H1 (cell line): ENCODE measurements around the gene ITSN1. TPM values are rescaled to one million over a fixed set of nuclear protein-coding genes. Genes with fewer than 3 reads are reported as not detected.

Experiments
- CTCF ChIA-PET: fragments of 300-600 bp; sonication (Branson Sonifier 250); formaldehyde crosslinking; loops from one replicate; lab custom pipeline; 2021; ENCODE audit not compliant: partially characterized antibody; lab: Charles Lee
- POLR2A ChIA-PET: fragments of 300-600 bp; sonication (Branson Sonifier 250); formaldehyde crosslinking; loops from one replicate; lab custom pipeline; 2021; ENCODE audit warnings: inconsistent platforms; ENCODE audit not compliant: partially characterized antibody; lab: Charles Lee
- DNase-seq, 2 experiments: peaks; one replicate each; pipeline versions ENCODE4 v3.0.0 to v3.0.0-alpha.2; 2010 to 2022; ENCODE audit warnings: low spot score in 2 of 2, low read depth in 1 of 2, mixed read lengths in 1 of 2
- FAIRE-seq: peaks from 2 replicates; lab custom pipeline; 2011; peaks lifted over from hg19 to GRCh38; lab: Jason Lieb, UNC
- H2AFZ ChIP-seq: 2 replicates; pipeline ENCODE4 v1.8.1; 2012; ENCODE audit warnings: low read length, inconsistent platforms
- H2AK5ac ChIP-seq: 2 replicates; pipeline ENCODE4 v1.6.1; 2013; ENCODE audit warnings: low read depth, low read length
- H2BK120ac ChIP-seq: replicated peaks from 2 replicates; pipeline ENCODE3; 2013; ENCODE audit warnings: low read depth, low read length, inconsistent platforms
- H2BK12ac ChIP-seq: 2 replicates; pipeline ENCODE4 v1.6.1; 2013; ENCODE audit warnings: low read depth, low read length
- H2BK15ac ChIP-seq: 2 replicates; pipeline ENCODE4 v1.6.1; 2013; ENCODE audit warnings: low read length
- H2BK20ac ChIP-seq: 2 replicates; pipeline ENCODE4 v1.6.1; 2013; ENCODE audit warnings: low read length
- H2BK5ac ChIP-seq: 2 replicates; pipeline ENCODE4 v1.6.1; 2013; ENCODE audit warnings: low read depth, low read length
- H3K14ac ChIP-seq: 2 replicates; pipeline ENCODE4 v1.6.1; 2013; ENCODE audit warnings: inconsistent platforms; ENCODE audit not compliant: insufficient read length
- H3K18ac ChIP-seq: 2 replicates; pipeline ENCODE4 v1.6.1; 2013; ENCODE audit warnings: low read length; ENCODE audit errors: extremely low read depth
- H3K23ac ChIP-seq: 2 replicates; pipeline ENCODE4 v1.6.1; 2013; ENCODE audit warnings: inconsistent platforms; ENCODE audit not compliant: insufficient read length
- H3K23me2 ChIP-seq: 2 replicates; pipeline ENCODE4 v1.6.1; 2013; ENCODE audit warnings: low read depth, low read length
- H3K27ac ChIP-seq: 2 replicates; pipeline ENCODE4 v1.6.1; 2011; ENCODE audit warnings: low read depth, low read length, inconsistent platforms
- H3K27me3 ChIP-seq, 4 experiments: replicated peaks in 1 of 4; 1 replicate in 1 of 4; 2 replicates in 3 of 4; pipeline versions ENCODE4 v1.6.1 to v1.8.1; 2011 to 2013; ENCODE audit warnings: low read length in 3 of 4, mild to moderate bottlenecking in 3 of 4, inconsistent platforms in 2 of 4, mixed read lengths in 2 of 4, moderate library complexity in 1 of 4; ENCODE audit not compliant: control insufficient read depth in 3 of 4, insufficient read depth in 3 of 4; ENCODE audit errors: extremely low read depth in 1 of 4
- H3K36me3 ChIP-seq, 4 experiments: 2 replicates each; pipeline versions ENCODE4 v1.6.1 to v1.8.1; 2011 to 2013; ENCODE audit warnings: mild to moderate bottlenecking in 4 of 4, low read length in 3 of 4, moderate library complexity in 2 of 4, control low read depth in 1 of 4, inconsistent platforms in 1 of 4; ENCODE audit not compliant: insufficient read depth in 4 of 4, control insufficient read depth in 2 of 4
- H3K4ac ChIP-seq: replicated peaks from 2 replicates; pipeline ENCODE3; 2013; ENCODE audit warnings: low read length, low read depth, mixed read lengths, inconsistent platforms; ENCODE audit not compliant: insufficient read length
- H3K4me1 ChIP-seq, 4 experiments: replicated peaks in 1 of 4; 1 replicate in 1 of 4; 2 replicates in 3 of 4; pipeline versions ENCODE4 v1.6.1 to v1.8.1; 2011 to 2013; ENCODE audit warnings: low read length in 3 of 4, inconsistent platforms in 2 of 4, mixed read lengths in 1 of 4; ENCODE audit not compliant: insufficient read depth in 4 of 4, control insufficient read depth in 3 of 4
- H3K4me2 ChIP-seq, 2 experiments: 2 replicates each; pipeline versions ENCODE4 v1.6.1 to v1.8.1; 2011 to 2013; ENCODE audit warnings: low read depth in 2 of 2, low read length in 2 of 2, control low read depth in 1 of 2, inconsistent platforms in 1 of 2, mild to moderate bottlenecking in 1 of 2; ENCODE audit not compliant: insufficient read depth in 1 of 2
- H3K4me3 ChIP-seq, 4 experiments: fragments of 200-600, 300-600 bp in 1 of 4; sonication (generic), shearing (Covaris generic), sonication (Bioruptor Twin) in 1 of 4; 2 replicates each; pipeline versions ENCODE4 v1.5.1 to v1.8.1; 2011 to 2016; ENCODE audit warnings: low read length in 4 of 4, low read depth in 3 of 4, control low read depth in 2 of 4, inconsistent platforms in 2 of 4, mild to moderate bottlenecking in 2 of 4, mixed read lengths in 1 of 4, moderate library complexity in 1 of 4; ENCODE audit not compliant: insufficient read depth in 2 of 4; ENCODE audit errors: extremely low read depth in 1 of 4
- H3K56ac ChIP-seq: replicated peaks from 2 replicates; pipeline ENCODE3; 2013; ENCODE audit warnings: low read depth, mild to moderate bottlenecking, mixed read lengths, low read length, inconsistent platforms; ENCODE audit not compliant: insufficient read length
- H3K79me1 ChIP-seq: 2 replicates; pipeline ENCODE4 v1.6.1; 2013; ENCODE audit warnings: low read depth, low read length, control low read depth
- H3K79me2 ChIP-seq, 2 experiments: 2 replicates each; pipeline versions ENCODE4 v1.6.1 to v1.8.1; 2012 to 2013; ENCODE audit warnings: low read length in 2 of 2, mild to moderate bottlenecking in 2 of 2, inconsistent platforms in 1 of 2; ENCODE audit not compliant: insufficient read depth in 2 of 2, control insufficient read depth in 1 of 2
- H3K9ac ChIP-seq, 4 experiments: replicated peaks in 1 of 4; 1 replicate in 1 of 4; 2 replicates in 3 of 4; pipeline versions ENCODE4 v1.6.1 to v1.8.1; 2011 to 2013; ENCODE audit warnings: low read depth in 3 of 4, low read length in 3 of 4, control low read depth in 2 of 4, mild to moderate bottlenecking in 2 of 4, moderate library complexity in 2 of 4, inconsistent platforms in 1 of 4; ENCODE audit errors: extremely low read depth in 1 of 4
- H3K9me3 ChIP-seq, 2 experiments: 2 replicates each; pipeline versions ENCODE4 v1.6.1 to v1.8.1; 2012 to 2013; ENCODE audit warnings: mild to moderate bottlenecking in 2 of 2, moderate library complexity in 2 of 2, control low read depth in 1 of 2, inconsistent platforms in 1 of 2, low read depth in 1 of 2, low read length in 1 of 2, mixed read lengths in 1 of 2; ENCODE audit not compliant: insufficient read depth in 2 of 2
- H4K20me1 ChIP-seq, 2 experiments: replicated peaks in 1 of 2; 2 replicates each; pipeline versions ENCODE3 to v1.8.1; 2011 to 2013; ENCODE audit warnings: inconsistent platforms in 2 of 2, low read length in 2 of 2, mild to moderate bottlenecking in 1 of 2; ENCODE audit not compliant: insufficient read depth in 2 of 2, control insufficient read depth in 1 of 2
- H4K5ac ChIP-seq: 2 replicates; pipeline ENCODE4 v1.6.1; 2013; ENCODE audit warnings: low read length, low read depth, mixed read lengths, inconsistent platforms; ENCODE audit not compliant: insufficient read length
- H4K8ac ChIP-seq: 2 replicates; pipeline ENCODE4 v1.8.0; 2013; ENCODE audit warnings: mild to moderate bottlenecking, moderate library complexity, low read length, inconsistent platforms; ENCODE audit not compliant: insufficient read depth; ENCODE audit errors: extremely low read depth
- H4K91ac ChIP-seq: replicated peaks from 2 replicates; pipeline ENCODE3; 2013; ENCODE audit warnings: low read length, mixed read lengths, inconsistent platforms; ENCODE audit not compliant: insufficient read length
- BRCA1 ChIP-seq: IDR thresholded peaks from 2 replicates; pipeline ENCODE4 v1.6.1; 2012; ENCODE audit warnings: low read depth, low read length, improper control_type of control experiment
- JUND ChIP-seq: IDR thresholded peaks from 2 replicates; pipeline ENCODE4 v1.6.1; 2011; ENCODE audit warnings: mild to moderate bottlenecking, improper control_type of control experiment, low read length
- MAFK ChIP-seq: IDR thresholded peaks from 2 replicates; pipeline ENCODE4 v1.6.1; 2012; ENCODE audit warnings: low read depth, mild to moderate bottlenecking, improper control_type of control experiment, low read length
- MAX ChIP-seq: IDR thresholded peaks from 2 replicates; pipeline ENCODE4 v1.6.1; 2012; ENCODE audit warnings: inconsistent platforms
- SP4 ChIP-seq: IDR thresholded peaks from 2 replicates; pipeline ENCODE4 v1.6.1; 2012; ENCODE audit warnings: low read length, inconsistent platforms
- TAF7 ChIP-seq: optimal IDR thresholded peaks from 2 replicates; pipeline ENCODE3; 2011; ENCODE audit warnings: low read depth, mild to moderate bottlenecking, inconsistent platforms, low read length, moderate library complexity, borderline replicate concordance
- USF2 ChIP-seq: IDR thresholded peaks from 2 replicates; pipeline ENCODE4 v1.6.1; 2011; ENCODE audit warnings: low read length, improper control_type of control experiment
- WGBS, 2 experiments: shearing (Covaris generic) in 1 of 2; methylation state at CpG; one replicate each; pipeline versions ENCODE4 v1.1.6 to v1.1.7; 2013 to 2015; ENCODE audit warnings: low lambda C conversion rate in 2 of 2, mixed read lengths in 2 of 2, inconsistent platforms in 1 of 2, low coverage in 1 of 2, missing lambda C conversion rate in 1 of 2; ENCODE audit not compliant: insufficient replicate concordance in 2 of 2, insufficient coverage in 1 of 2, insufficient read length in 1 of 2; ENCODE audit errors: extremely low coverage in 1 of 2, missing lambda C conversion rate in 1 of 2; 5-methylcytosine and 5-hydroxymethylcytosine counted together
- polyA plus RNA-seq, 7 experiments: library from polyadenylated mRNA; depleted of rRNA in 3 of 7; stranded (reverse) in 5 of 7; unstranded in 2 of 7; fragments of >200 nt in 5 of 7; fragments of 200-250 nt in 2 of 7; gene quantifications; 1 replicate in 5 of 7; 2 replicates in 1 of 7; 4 replicates in 1 of 7; pipeline versions ENCODE4 v1.2.1 to v1.2.3, GENCODE V29; 2011 to 2013; ENCODE audit warnings: missing spikeins in 2 of 7, mixed read lengths in 2 of 7
- total RNA-seq: library from RNA; stranded (reverse); fragmentation: NEBNext Ultra II Directional; extraction: Animal tissue kit (Norgen Biotek cat#: 25700); gene quantifications from 2 replicates; pipeline ENCODE4 v1.2.1, GENCODE V29; 2021

The ITSN1 gene
- total and polyA plus RNA-seq, 2 of the 8 experiments (the other 6 are each of a cell fraction or from before 2014, with no cell fraction given): 60.8 to 78.1 TPM

GRCh38 chr21:33937146-33937545 lies 294.8 kb downstream of the ITSN1 start:
- Histone ChIP-seq H2BK15ac (no peak overlapping the region), H3K9ac (no peak overlapping the region), H3K27me3 (no peaks in the 10 kb centered on the region; a peak in 1 of 7 replicates), H2BK12ac (no peak overlapping the region), H3K4me3 (no peak overlapping the region), H4K91ac (no peak overlapping the region), H3K27ac (no peak overlapping the region), H2BK120ac (no peak overlapping the region), H2AFZ (no peak overlapping the region), H3K36me3 (peaks cover 0 to 10% (median 0%) of the 10 kb centered on the region in 4 experiments; a peak in 1 of 8 replicates), H3K9me3 (no peaks in the 10 kb centered on the region), H3K14ac (no peak overlapping the region), H3K4me1 (peaks cover 1 to 9% (median 2%) of the 10 kb centered on the region in 4 experiments; a peak in 3 of 7 replicates), H3K23me2 (peaks cover under 1% of the 10 kb centered on the region; the same call in 1 of the 2 replicates), H3K56ac (no peak overlapping the region), H3K79me1 (peaks cover 7% of the 10 kb centered on the region; the same call in 1 of the 2 replicates), H4K5ac (no peak overlapping the region), H4K20me1 (no peaks in the 10 kb centered on the region), H2BK5ac (no peak overlapping the region), H3K23ac (no peak overlapping the region), H2BK20ac (no peak overlapping the region), H4K8ac (no peak overlapping the region), H3K4ac (no peak overlapping the region), H3K18ac (no peak overlapping the region), H3K79me2 (peaks cover 0 to 15% of the 10 kb centered on the region in 2 experiments; a peak in 2 of 4 replicates), H2AK5ac (no peak overlapping the region), H3K4me2 (no peak overlapping the region)
- ChIA-PET CTCF (interaction anchor here (1.3 to 2.1 kb wide), 3 partner anchors 13 to 411 kb away, joined by 3 to 6 read pairs (median 4); no protein-coding TSS in a partner anchor), POLR2A (interaction anchor here (1.2 to 2.8 kb wide), 2 partner anchors 11 to 40 kb away, joined by 3 to 12 read pairs; no protein-coding TSS in a partner anchor)
- no peak for DNase-seq
- WGBS, 2 experiments: 85% methylated on average over 4 of the region's 4 CpGs; no CpG with 5 or more reads in 1 of the 2 experiments
- FAIRE-seq: no peak
- no peak for TF ChIP-seq JUND
- no peak for TF ChIP-seq USF2
- TF ChIP-seq BRCA1: no peak
- TF ChIP-seq MAX: no peak
- TF ChIP-seq SP4: no peak
- TF ChIP-seq MAFK: no peak
- no peak for TF ChIP-seq TAF7
